NCI-H1092 treated with DMSO at 0.1 percent for 48 hours (cell line): ENCODE measurements around the gene SLC35A5.
"Not testable (repeated sequence)": the region's sequence is repeated elsewhere in the genome, so short reads cannot be mapped to it uniquely, and the experiment has no call there.

Experiments used
- DNase-seq: peaks from one replicate; lab custom pipeline; 2025; lab: John Stamatoyannopoulos, UW

Gene SLC35A5, protein sequence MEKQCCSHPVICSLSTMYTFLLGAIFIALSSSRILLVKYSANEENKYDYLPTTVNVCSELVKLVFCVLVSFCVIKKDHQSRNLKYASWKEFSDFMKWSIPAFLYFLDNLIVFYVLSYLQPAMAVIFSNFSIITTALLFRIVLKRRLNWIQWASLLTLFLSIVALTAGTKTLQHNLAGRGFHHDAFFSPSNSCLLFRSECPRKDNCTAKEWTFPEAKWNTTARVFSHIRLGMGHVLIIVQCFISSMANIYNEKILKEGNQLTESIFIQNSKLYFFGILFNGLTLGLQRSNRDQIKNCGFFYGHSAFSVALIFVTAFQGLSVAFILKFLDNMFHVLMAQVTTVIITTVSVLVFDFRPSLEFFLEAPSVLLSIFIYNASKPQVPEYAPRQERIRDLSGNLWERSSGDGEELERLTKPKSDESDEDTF

DNA sequence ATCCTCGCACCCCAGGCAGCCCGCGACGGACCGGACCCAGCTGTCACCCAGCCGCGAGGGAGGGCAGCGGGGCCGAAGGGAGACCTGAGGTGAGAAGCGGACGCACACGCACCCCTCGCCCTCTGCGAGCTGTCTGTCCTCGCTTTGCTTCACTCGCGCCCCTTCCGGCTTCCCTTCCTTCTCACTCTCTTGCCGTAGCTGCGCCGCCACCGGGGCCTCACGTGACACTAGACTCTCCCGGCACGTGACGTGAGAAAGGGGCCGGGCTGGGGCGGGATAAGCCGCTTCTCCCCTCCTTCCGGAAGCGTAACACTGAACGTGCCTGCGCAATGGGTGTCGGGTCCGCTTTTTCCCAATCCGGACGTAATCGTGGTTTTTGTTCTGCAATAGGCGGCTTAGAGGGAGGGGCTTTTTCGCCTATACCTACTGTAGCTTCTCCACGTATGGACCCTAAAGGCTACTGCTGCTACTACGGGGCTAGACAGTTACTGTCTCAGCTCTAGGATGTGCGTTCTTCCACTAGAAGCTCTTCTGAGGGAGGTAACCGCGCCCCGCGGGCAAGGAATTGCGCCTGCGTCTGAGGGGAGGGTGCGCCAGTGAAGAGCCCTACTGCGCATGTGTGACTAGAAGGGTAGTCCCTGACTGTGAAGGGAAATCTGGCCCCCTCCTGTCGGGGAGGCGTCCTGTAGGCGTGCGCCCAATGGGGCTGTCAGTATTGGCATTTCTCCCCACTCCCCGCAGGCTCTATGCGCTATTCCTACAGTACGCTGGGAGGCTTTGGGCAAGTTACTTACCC, at the start of gene SLC35A5, which contains the start of gene ATG3:
Gene SLC35A5 (plus strand): TSS at position 312 of the 796 bp plus-strand sequence. CDS start 1,359 bp downstream, outside the sequence.
Gene ATG3 (minus strand): TSS at position 229 of the 796 bp plus-strand sequence. CDS start 434 bp downstream, outside the sequence.
- DNase-seq, result peak; percentile 99

DNA sequence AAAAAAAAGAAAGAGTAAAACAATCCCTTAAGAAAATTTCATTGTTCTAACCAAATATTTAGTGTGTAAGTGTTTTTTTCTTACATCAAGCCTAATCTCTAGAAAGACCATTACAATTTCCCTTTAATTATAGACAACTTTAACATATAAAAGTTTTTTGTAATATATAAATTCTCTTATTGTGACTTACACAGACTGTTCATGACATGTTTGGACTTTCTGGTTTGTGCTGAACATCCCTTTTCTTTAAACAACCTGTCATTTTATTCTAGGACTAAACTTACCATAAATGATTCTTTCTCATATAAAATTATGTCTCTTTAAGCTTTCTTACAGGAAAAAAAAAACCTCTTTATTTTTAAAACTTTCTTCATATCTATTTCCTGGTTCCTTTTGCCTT, 49.5 kb upstream of the SLC35A5 start:
- no peak for DNase-seq

DNA sequence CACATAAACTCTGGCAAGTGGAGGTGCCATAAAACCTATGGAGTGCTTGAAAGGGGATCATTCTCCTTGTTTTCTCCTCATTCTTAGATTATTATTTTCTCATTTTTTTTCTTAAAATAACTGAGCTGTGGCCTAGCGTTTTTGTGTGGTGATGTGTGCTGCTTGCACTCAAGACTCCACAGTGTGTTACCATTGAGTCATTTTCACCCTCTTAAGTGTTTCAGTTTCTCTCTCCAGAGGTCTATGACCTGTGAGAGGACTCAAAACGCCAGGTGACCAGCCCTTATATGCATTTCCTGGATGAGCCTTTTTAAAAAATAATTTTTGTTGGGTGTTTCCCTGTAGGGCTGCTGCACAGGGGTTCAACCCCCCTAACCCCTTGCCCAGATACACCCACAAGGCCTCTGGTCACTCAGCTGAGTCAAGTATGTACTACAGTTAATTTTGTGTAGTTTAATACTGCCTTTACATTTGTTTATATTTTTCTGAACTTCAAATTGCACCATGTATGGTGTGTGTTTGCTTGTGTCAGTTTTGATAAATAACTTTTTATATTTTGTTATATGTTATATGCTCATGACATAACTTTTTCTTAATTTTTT, 47.2 kb upstream of the SLC35A5 start:
- DNase-seq, result no peak

DNA sequence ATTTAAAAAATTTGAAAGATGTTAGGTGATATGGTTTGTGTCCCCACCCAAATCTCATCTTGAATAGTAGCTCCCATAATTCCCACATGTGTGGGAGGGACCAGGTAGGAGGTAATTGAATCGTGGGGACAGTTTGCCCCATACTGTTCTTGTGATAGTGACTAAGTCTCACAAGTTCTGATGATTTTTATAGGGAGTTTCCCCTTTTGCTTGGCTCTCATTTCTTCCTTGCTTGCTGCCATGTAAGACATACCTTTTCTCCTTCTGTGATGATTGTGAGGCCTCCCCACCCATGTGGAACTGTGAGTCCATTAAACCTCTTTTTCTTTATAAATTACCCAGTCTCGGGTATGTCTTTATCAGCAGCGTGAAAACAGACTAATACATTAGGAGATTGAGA, 42.9 kb upstream of the SLC35A5 start:
- DNase-seq, result not testable (repeated sequence)

DNA sequence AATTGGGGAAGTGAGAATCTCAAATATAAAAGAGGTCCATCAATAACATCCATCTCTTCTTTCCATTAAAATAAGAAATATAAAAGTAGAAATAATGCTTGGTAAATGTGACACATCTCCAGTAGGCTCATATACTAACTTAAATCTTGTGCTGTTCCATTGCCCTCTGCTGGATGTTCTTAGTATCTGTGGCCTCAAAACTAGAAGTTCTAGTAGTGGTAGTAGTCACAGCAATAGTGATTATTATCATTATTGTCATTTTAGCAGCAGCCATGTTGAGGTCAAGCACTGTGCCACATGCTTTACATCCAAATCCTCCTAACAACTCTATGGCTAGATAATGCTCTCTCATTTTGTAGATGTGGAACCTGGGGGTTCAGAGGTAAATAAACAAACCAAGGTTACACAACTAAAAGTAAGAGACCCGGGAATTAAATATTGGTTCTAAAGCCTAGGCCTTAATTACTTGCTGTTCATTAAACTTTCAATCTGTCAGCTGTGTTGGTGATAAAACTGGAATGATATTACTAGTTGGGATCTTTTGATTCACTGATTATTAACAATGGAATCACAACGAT, 42.3 kb upstream of the SLC35A5 start:
- DNase-seq, result peak; percentile 59

- not testable (repeated sequence) for DNase-seq
Measured at GRCh38 chr3:112524127-112524526, 37.7 kb upstream of the SLC35A5 start.

- no peak for DNase-seq
Measured at GRCh38 chr3:112530573-112530972, 31.3 kb upstream of the SLC35A5 start.

DNA sequence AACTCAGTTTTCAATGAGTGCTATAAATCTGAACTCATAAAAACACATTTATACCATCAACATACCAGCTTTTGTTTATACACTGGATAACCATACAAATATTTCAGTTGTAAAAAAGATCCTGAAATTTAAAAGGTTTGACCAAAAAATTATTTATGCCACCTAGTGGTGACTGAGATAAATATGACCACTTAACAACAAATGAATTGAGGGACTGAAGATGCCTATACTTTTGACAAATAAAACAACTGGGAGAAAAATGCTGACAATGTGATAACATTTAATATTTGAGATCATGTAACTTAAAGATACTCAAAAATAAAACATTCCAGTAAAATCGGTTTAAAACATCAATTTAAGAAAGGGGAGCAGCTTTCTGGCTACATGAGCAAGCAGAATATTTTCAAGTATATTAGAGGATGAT, 30.5 kb upstream of the SLC35A5 start:
- peak; percentile 10 for DNase-seq

GRCh38 chr3:112539825-112540650, 21.8 kb upstream of the SLC35A5 start:
- no peak for DNase-seq

- DNase-seq, result no peak
Measured at GRCh38 chr3:112546216-112546759, 15.6 kb upstream of the SLC35A5 start.

DNA sequence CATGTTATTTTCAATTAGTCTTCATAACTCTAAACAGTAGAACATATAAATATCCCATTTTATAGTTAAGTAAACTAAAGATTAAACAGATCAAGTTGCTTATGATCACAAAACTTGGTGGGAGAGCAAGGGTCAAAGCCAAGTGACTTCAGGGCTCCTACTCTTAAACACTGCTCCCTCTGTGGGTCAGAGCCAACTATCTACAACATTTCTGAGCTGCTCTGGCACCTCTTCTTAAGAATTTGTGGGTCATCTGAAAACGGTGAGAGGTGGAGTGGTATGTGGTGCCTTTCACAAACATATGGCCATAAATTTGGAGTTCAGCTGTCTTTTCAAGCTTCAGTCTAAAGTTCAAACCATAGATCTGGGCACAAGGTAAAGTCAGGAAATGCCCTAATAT, 11.0 kb upstream of the SLC35A5 start:
- DNase-seq, result no peak

- no peak for DNase-seq
Measured at GRCh38 chr3:112555535-112556170, 6.2 kb upstream of the SLC35A5 start.

GRCh38 chr3:112557976-112558375, 3.9 kb upstream of the SLC35A5 start:
- DNase-seq, result no peak

GRCh38 chr3:112560307-112560706, 1.5 kb upstream of the SLC35A5 start:
- no peak for DNase-seq

- DNase-seq, result peak; percentile 57
Measured at GRCh38 chr3:112560721-112561483, 943 bp upstream of the SLC35A5 start.

GRCh38 chr3:112561484-112561733, 436 bp upstream of the SLC35A5 start:
- DNase-seq, result peak; percentile 70

GRCh38 chr3:112564247-112564939, 2.5 kb downstream of the SLC35A5 start:
- DNase-seq, result not testable (repeated sequence)

DNA sequence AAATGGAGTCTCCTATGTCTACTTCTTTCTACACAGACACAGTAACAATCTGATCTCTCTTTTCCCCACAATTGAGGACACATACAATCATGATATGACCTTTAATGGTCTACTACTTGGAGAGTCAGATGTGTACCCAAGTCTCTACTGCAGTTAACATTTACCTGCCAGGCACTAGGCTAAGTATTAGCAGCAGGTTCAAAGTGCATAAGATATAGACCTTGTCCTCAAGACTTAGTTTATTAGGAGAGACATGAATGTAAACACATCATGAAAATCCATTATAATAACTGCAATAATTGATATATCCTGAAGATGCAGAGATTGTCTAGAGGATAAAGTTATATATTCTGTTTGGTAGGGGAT, 3.1 kb downstream of the SLC35A5 start:
- DNase-seq, result no peak

DNA sequence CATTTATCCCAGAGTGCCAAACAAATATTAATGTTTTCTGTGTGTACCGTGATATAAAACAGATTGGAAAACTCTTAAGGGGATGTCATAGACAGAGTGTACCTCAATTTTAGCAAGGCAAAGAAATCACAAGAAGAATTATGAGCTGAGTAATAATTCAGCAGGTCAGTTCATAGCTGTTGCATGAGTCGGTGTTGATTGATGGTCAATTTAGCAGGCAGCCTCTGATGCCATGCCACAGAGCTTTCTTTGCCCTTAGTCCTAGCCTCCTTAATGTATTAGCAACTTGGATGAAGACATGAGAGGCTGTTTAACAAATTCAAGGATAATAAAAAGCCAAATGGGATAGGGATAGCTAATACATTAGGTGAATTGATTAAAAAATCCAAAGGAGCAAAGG, 6.8 kb downstream of the SLC35A5 start:
- DNase-seq, result no peak
